Measurements from ENCODE around the gene TMEM234. TPM values are rescaled to one million over a fixed set of nuclear protein-coding genes. Genes with fewer than 3 reads are reported as not detected.

Gene TMEM234
- total RNA-seq, 2 donors from 2014 or later = 35.1 to 35.5 TPM

- Mint-ChIP-seq H3K4me3 (no peak overlapping the region), H3K27ac (no peak overlapping the region), H3K36me3 (ENCODE audit: low read depth) (peaks cover 44% of the 10 kb centered on the region), H3K27me3 (ENCODE audit: insufficient read depth) (no peaks in the 10 kb centered on the region), H3K4me1 (peaks cover 29% of the 10 kb centered on the region), H3K9me3 (no peaks in the 10 kb centered on the region)
- DNase-seq = no peak
- Histone ChIP-seq H3K27me3 (ENCODE audit: control insufficient read depth, insufficient read depth, low read length, poor library complexity, severe bottlenecking) (no peaks in the 10 kb centered on the region), H3K9ac (ENCODE audit: extremely low read depth, low read length, poor library complexity, severe bottlenecking) (no peak overlapping the region), H3K4me1 (ENCODE audit: control insufficient read depth, insufficient read depth, low read length) (no peaks in the 10 kb centered on the region), H3K4me3 (ENCODE audit: low read length) (no peak overlapping the region), H3K27ac (ENCODE audit: low read depth, low read length) (no peak overlapping the region), H3K9me3 (ENCODE audit: control insufficient read depth, low read length) (no peaks in the 10 kb centered on the region), H3K36me3 (ENCODE audit: control insufficient read depth, insufficient read depth, low read length) (peaks cover 55% of the 10 kb centered on the region)
- no peak for TF ChIP-seq CTCF (conservative IDR thresholded peaks at IDR 0.05)
- 83 to 93% methylated on average over 3 to 6 of the region's 6 CpGs for WGBS, 2 experiments (ENCODE audit: insufficient coverage in 1 of 2, insufficient read length in 1 of 2)
Measured at GRCh38 chr1:32182060-32182459, 40.1 kb downstream of the TMEM234 start.

DNA sequence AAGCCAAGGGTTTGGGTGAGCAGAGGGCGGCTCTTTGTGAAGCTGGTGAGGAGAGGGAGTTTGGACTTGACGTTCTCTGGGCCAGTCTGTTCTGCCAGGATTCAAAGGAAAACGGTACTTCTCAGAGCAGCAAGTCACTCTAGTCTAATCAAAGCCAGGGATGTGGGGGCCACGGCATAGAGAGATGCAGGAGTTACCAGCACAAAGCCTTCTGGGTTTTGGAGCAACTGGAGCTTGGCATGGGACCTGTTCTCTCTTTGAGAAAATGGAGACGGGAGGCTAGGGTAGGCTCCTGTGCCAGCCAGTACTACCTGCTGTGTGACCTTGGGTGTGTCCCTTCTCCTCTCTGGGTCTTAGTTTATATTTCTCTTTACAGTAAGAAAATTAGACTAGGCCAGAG lies 40.6 kb downstream of the TMEM234 start:
- H3K27ac ChIP-seq (ENCODE audit: low read depth, low read length) = no peak overlapping the region

DNA sequence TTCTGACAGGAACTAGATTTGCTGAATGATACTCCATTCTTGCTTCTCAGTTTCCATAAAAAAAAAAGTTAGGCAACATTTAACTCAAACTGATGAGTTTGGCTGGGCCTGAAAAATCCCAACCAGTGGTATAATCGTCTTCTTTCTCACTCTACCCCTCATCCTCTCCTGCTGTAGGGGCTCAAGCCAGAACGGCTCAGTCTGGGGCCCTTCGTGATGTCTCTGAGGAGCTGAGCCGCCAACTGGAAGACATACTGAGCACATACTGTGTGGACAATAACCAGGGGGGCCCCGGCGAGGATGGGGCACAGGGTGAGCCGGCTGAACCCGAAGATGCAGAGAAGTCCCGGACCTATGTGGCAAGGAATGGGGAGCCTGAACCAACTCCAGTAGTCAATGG lies 41.1 kb downstream of the TMEM234 start:
- H3K27ac ChIP-seq (ENCODE audit: low read depth, low read length) = no peak overlapping the region
- peak overlapping the region; percentile 84 for H3K9ac ChIP-seq (ENCODE audit: extremely low read depth, low read length, poor library complexity, severe bottlenecking)
- Mint-ChIP-seq H3K27ac (peak overlapping the region; percentile 22), H3K36me3 (ENCODE audit: low read depth) (peaks cover 41% of the 10 kb centered on the region), H3K4me3 (peak overlapping the region; percentile 83), H3K4me1 (peaks cover 29% of the 10 kb centered on the region), H3K27me3 (ENCODE audit: insufficient read depth) (no peaks in the 10 kb centered on the region), H3K9me3 (no peaks in the 10 kb centered on the region)
- no peak for DNase-seq
- H3K4me3 ChIP-seq (ENCODE audit: low read length) = peak overlapping the region; percentile 94
- no peaks in the 10 kb centered on the region for H3K4me1 ChIP-seq (ENCODE audit: control insufficient read depth, insufficient read depth, low read length)
- no peak for TF ChIP-seq CTCF (conservative IDR thresholded peaks at IDR 0.05)
- WGBS, 2 experiments (ENCODE audit: insufficient coverage in 1 of 2, insufficient read length in 1 of 2) = 95 to 100% methylated on average over 8 to 9 of the region's 9 CpGs
- no peaks in the 10 kb centered on the region for H3K27me3 ChIP-seq (ENCODE audit: control insufficient read depth, insufficient read depth, low read length, poor library complexity, severe bottlenecking)
- peaks cover 51% of the 10 kb centered on the region for H3K36me3 ChIP-seq (ENCODE audit: control insufficient read depth, insufficient read depth, low read length)
- H3K9me3 ChIP-seq (ENCODE audit: control insufficient read depth, low read length) = no peaks in the 10 kb centered on the region

More for the DNA sequence above, 40.6 kb downstream of the TMEM234 start:
- Mint-ChIP-seq H3K4me1 (peaks cover 29% of the 10 kb centered on the region), H3K27ac (peak overlapping the region; percentile 22), H3K4me3 (peak overlapping the region; percentile 83), H3K9me3 (no peaks in the 10 kb centered on the region), H3K27me3 (ENCODE audit: insufficient read depth) (no peaks in the 10 kb centered on the region), H3K36me3 (ENCODE audit: low read depth) (peaks cover 44% of the 10 kb centered on the region)
- Histone ChIP-seq H3K27me3 (ENCODE audit: control insufficient read depth, insufficient read depth, low read length, poor library complexity, severe bottlenecking) (no peaks in the 10 kb centered on the region), H3K9me3 (ENCODE audit: control insufficient read depth, low read length) (no peaks in the 10 kb centered on the region), H3K4me1 (ENCODE audit: control insufficient read depth, insufficient read depth, low read length) (no peaks in the 10 kb centered on the region), H3K9ac (ENCODE audit: extremely low read depth, low read length, poor library complexity, severe bottlenecking) (no peak overlapping the region), H3K36me3 (ENCODE audit: control insufficient read depth, insufficient read depth, low read length) (peaks cover 51% of the 10 kb centered on the region), H3K4me3 (ENCODE audit: low read length) (peak overlapping the region; percentile 94)
- WGBS, 2 experiments (ENCODE audit: insufficient coverage in 1 of 2, insufficient read length in 1 of 2) = 95 to 98% methylated on average over 4 to 5 of the region's 5 CpGs
- TF ChIP-seq CTCF (conservative IDR thresholded peaks at IDR 0.05) = no peak
- no peak for DNase-seq

All from endodermal cell (in vitro differentiated cells).